MG63 (cell line): ENCODE data around the gene CDHR4. TPM values are rescaled to one million over a fixed set of nuclear protein-coding genes. Genes with fewer than 3 reads are reported as not detected.
"Not testable (repeated sequence)": the region's sequence is repeated elsewhere in the genome, so short reads cannot be mapped to it uniquely, and the experiment has no call there.

Experiments
- DNase-seq: peaks from one replicate; pipeline ENCODE4 v3.0.0-alpha.2; 2020
- H3K27me3 ChIP-seq: fragments of 250-450 bp; sonication (Bioruptor Pico); 2 replicates; pipeline ENCODE4 v1.5.1; 2020; ENCODE audit warnings: mild to moderate bottlenecking, moderate library complexity
- H3K36me3 ChIP-seq: fragments of 250-450 bp; sonication (Bioruptor Pico); 2 replicates; pipeline ENCODE4 v1.5.1; 2020; ENCODE audit warnings: mild to moderate bottlenecking, moderate library complexity
- H3K4me3 ChIP-seq: fragments of 250-450 bp; sonication (Bioruptor Pico); 2 replicates; pipeline ENCODE4 v1.5.1; 2020; ENCODE audit warnings: mild to moderate bottlenecking, moderate library complexity
- H3K9me3 ChIP-seq: fragments of 250-450 bp; sonication (Bioruptor Pico); 2 replicates; pipeline ENCODE4 v1.5.1; 2020; ENCODE audit warnings: mild to moderate bottlenecking, moderate library complexity
- total RNA-seq: library from RNA; depleted of rRNA; stranded (reverse); fragments of >200 nt; shearing (Covaris generic); gene quantifications from 2 replicates; pipeline ENCODE4 v1.2.3, GENCODE V29; 2014; ENCODE audit warnings: low replicate concordance

Gene CDHR4
- total RNA-seq, 1 experiment from 2014 or later: 0.10 TPM

GRCh38 chr3:49787536-49787935, 12.1 kb downstream of the CDHR4 start:
- no peak overlapping the region for H3K4me3 ChIP-seq
- H3K36me3 ChIP-seq: peaks cover 4% of the 10 kb centered on the region; the same call in 1 of the 2 replicates
- DNase-seq: no peak
- no peaks in the 10 kb centered on the region for H3K27me3 ChIP-seq
- no peaks in the 10 kb centered on the region for H3K9me3 ChIP-seq

- Histone ChIP-seq H3K9me3 (no peaks in the 10 kb centered on the region), H3K36me3 (peaks cover 4% of the 10 kb centered on the region; the same call in 1 of the 2 replicates), H3K4me3 (peak overlapping the region; percentile 92), H3K27me3 (no peaks in the 10 kb centered on the region)
- no peak for DNase-seq
Measured at GRCh38 chr3:49787182-49787464, 12.6 kb downstream of the CDHR4 start.

- Histone ChIP-seq H3K4me3 (peak within 1 kb of the TSS; percentile 92), H3K36me3 (peaks cover 4% of the 10 kb centered on the region; the same call in 1 of the 2 replicates), H3K27me3 (no peaks in the 10 kb centered on the region), H3K9me3 (no peaks in the 10 kb centered on the region)
- peak; percentile 99 for DNase-seq
Measured at GRCh38 chr3:49786357-49787181, 13.1 kb downstream of the CDHR4 start, which contains the start of gene IP6K1. TSS of gene IP6K1 (minus strand) at chr3:49786542. CDS start at chr3:49748040, 38,502 bp downstream.

- no peaks in the 10 kb centered on the region for H3K9me3 ChIP-seq
- H3K36me3 ChIP-seq: peaks cover 4% of the 10 kb centered on the region; the same call in 1 of the 2 replicates
- no peaks in the 10 kb centered on the region for H3K27me3 ChIP-seq
- peak overlapping the region; percentile 92 for H3K4me3 ChIP-seq
- DNase-seq: peak; percentile 30
Measured at GRCh38 chr3:49785565-49786356, 13.9 kb downstream of the CDHR4 start.

GRCh38 chr3:49782277-49782676, 17.4 kb downstream of the CDHR4 start:
- not testable (repeated sequence) for H3K9me3 ChIP-seq, DNase-seq, H3K27me3 ChIP-seq, H3K4me3 ChIP-seq, H3K36me3 ChIP-seq

GRCh38 chr3:49781415-49782199, 18.1 kb downstream of the CDHR4 start:
- no peak for DNase-seq
- Histone ChIP-seq H3K36me3 (peaks cover 4% of the 10 kb centered on the region; the same call in 1 of the 2 replicates), H3K27me3 (no peaks in the 10 kb centered on the region), H3K4me3 (no peak overlapping the region), H3K9me3 (no peaks in the 10 kb centered on the region)

GRCh38 chr3:49780975-49781365, 18.7 kb downstream of the CDHR4 start:
- not testable (repeated sequence) for H3K27me3 ChIP-seq, DNase-seq, H3K4me3 ChIP-seq, H3K36me3 ChIP-seq, H3K9me3 ChIP-seq

GRCh38 chr3:49780080-49780974, 19.3 kb downstream of the CDHR4 start:
- H3K36me3 ChIP-seq: peaks cover 4% of the 10 kb centered on the region; the same call in 1 of the 2 replicates
- no peak for DNase-seq

GRCh38 chr3:49779358-49780079, 20.2 kb downstream of the CDHR4 start:
- Histone ChIP-seq H3K36me3 (no peaks in the 10 kb centered on the region), H3K27me3 (no peaks in the 10 kb centered on the region), H3K9me3 (no peaks in the 10 kb centered on the region), H3K4me3 (no peak overlapping the region)
- DNase-seq: no peak

More at GRCh38 chr3:49780080-49780974, 19.3 kb downstream of the CDHR4 start:
- no peaks in the 10 kb centered on the region for H3K27me3 ChIP-seq
- H3K4me3 ChIP-seq: no peak overlapping the region
- H3K9me3 ChIP-seq: no peaks in the 10 kb centered on the region

GRCh38 chr3:49776101-49776500, 23.6 kb downstream of the CDHR4 start:
- not testable (repeated sequence) for H3K4me3 ChIP-seq, H3K9me3 ChIP-seq, DNase-seq, H3K36me3 ChIP-seq, H3K27me3 ChIP-seq

- Histone ChIP-seq H3K4me3 (no peak overlapping the region), H3K27me3 (no peaks in the 10 kb centered on the region), H3K9me3 (no peaks in the 10 kb centered on the region), H3K36me3 (no peaks in the 10 kb centered on the region)
- no peak for DNase-seq
Measured at GRCh38 chr3:49775538-49775937, 24.1 kb downstream of the CDHR4 start.

GRCh38 chr3:49772703-49773102, 27.0 kb downstream of the CDHR4 start:
- no peak overlapping the region for H3K4me3 ChIP-seq
- DNase-seq: no peak
- no peaks in the 10 kb centered on the region for H3K9me3 ChIP-seq
- H3K36me3 ChIP-seq: no peaks in the 10 kb centered on the region
- H3K27me3 ChIP-seq: no peaks in the 10 kb centered on the region

- H3K36me3 ChIP-seq: no peaks in the 10 kb centered on the region
- no peaks in the 10 kb centered on the region for H3K9me3 ChIP-seq
- H3K27me3 ChIP-seq: no peaks in the 10 kb centered on the region
- H3K4me3 ChIP-seq: no peak overlapping the region
- DNase-seq: no peak
Measured at GRCh38 chr3:49771340-49771938, 28.2 kb downstream of the CDHR4 start.

- DNase-seq: no peak
- no peaks in the 10 kb centered on the region for H3K27me3 ChIP-seq
- no peaks in the 10 kb centered on the region for H3K9me3 ChIP-seq
- no peaks in the 10 kb centered on the region for H3K36me3 ChIP-seq
- H3K4me3 ChIP-seq: no peak overlapping the region
Measured at GRCh38 chr3:49769926-49770325, 29.7 kb downstream of the CDHR4 start.

- Histone ChIP-seq H3K4me3 (no peak overlapping the region), H3K9me3 (no peaks in the 10 kb centered on the region), H3K27me3 (no peaks in the 10 kb centered on the region), H3K36me3 (no peaks in the 10 kb centered on the region)
- DNase-seq: no peak
Measured at GRCh38 chr3:49769286-49769915, 30.3 kb downstream of the CDHR4 start.
